A549 (cell line): ENCODE measurements around the gene ALAS2. TPM values are rescaled to one million over a fixed set of nuclear protein-coding genes. Genes with fewer than 3 reads are reported as not detected.

ENCODE experiments used
- ATAC-seq, 2 experiments: fragments of 200-7000 bp in 1 of 2; fragments of >200 bp in 1 of 2; cut with Nextera tagmentation in 1 of 2; cut with Tn5 transposase in 1 of 2; 3 replicates each; pipeline versions ENCODE4 v1.8.0 to v1.9.1; 2018 to 2020; ENCODE audit warnings: mild to moderate bottlenecking in 1 of 2, moderate library complexity in 1 of 2
- CTCF ChIA-PET: fragments of 300-600 bp; sonication (Branson Sonifier 250); formaldehyde crosslinking; extraction: SDS; loops from one replicate; lab custom pipeline; 2021; ENCODE audit warnings: antibody characterized with exemption, inconsistent platforms; lab: Yijun Ruan, JAX
- POLR2A ChIA-PET: fragments of 350-600 bp; formaldehyde crosslinking; extraction: SDS; loops from one replicate; lab custom pipeline; 2021; ENCODE audit warnings: antibody characterized with exemption, inconsistent platforms; lab: Yijun Ruan, JAX
- DNase-seq, 2 experiments: peaks; one replicate each; pipeline versions ENCODE4 v3.0.0 to v3.0.0-alpha.2; 2011 to 2016; ENCODE audit warnings: low read depth in 1 of 2, low spot score in 1 of 2
- FAIRE-seq: peaks from 2 replicates; lab custom pipeline; 2011; peaks lifted over from hg19 to GRCh38; lab: Jason Lieb, UNC
- H3K27ac ChIP-seq, 2 experiments: fragments of >200 bp; sonication (Bioruptor Twin); formaldehyde crosslinking; 3 replicates each; pipeline ENCODE4 v1.5.1; 2016 to 2017
- H3K4me1 ChIP-seq: fragments of >200 bp; sonication (Bioruptor Twin); formaldehyde crosslinking; 3 replicates; pipeline ENCODE4 v1.6.1; 2016
- H3K4me2 ChIP-seq: fragments of >200 bp; sonication (Bioruptor Twin); formaldehyde crosslinking; 3 replicates; pipeline ENCODE4 v1.6.1; 2016
- H3K4me3 ChIP-seq: fragments of >200 bp; sonication (Bioruptor Twin); formaldehyde crosslinking; 3 replicates; pipeline ENCODE4 v1.5.1; 2016
- H3K9me3 ChIP-seq: fragments of >200 bp; sonication (Bioruptor Twin); formaldehyde crosslinking; 3 replicates; pipeline ENCODE4 v1.6.1; 2016
- BHLHE40 ChIP-seq: IDR thresholded peaks from 2 replicates; pipeline ENCODE4 v1.6.1; 2012; ENCODE audit warnings: low read depth, low read length, inconsistent platforms
- ESRRA ChIP-seq: fragments of 150-350 bp; IDR thresholded peaks from 2 replicates; pipeline ENCODE4 v1.6.1; 2014; ENCODE audit warnings: mild to moderate bottlenecking, low read length, borderline replicate concordance
- FOSB ChIP-seq: fragments of 250-450 bp; sonication (Bioruptor Pico); IDR thresholded peaks from 2 replicates; pipeline ENCODE4 v1.5.0; 2020; ENCODE audit warnings: mild to moderate bottlenecking, moderate library complexity
- FOXS1 ChIP-seq: fragments of 250-450 bp; sonication (Bioruptor Pico); IDR thresholded peaks from 2 replicates; pipeline ENCODE4 v1.5.0; 2020; ENCODE audit warnings: mild to moderate bottlenecking, moderate library complexity
- HDAC2 ChIP-seq: fragments of 200-600 bp; sonication (generic); IDR thresholded peaks from 2 replicates; pipeline ENCODE4 v1.6.1; 2016
- HMGXB4 ChIP-seq: fragments of 250-450 bp; sonication (Bioruptor Pico); IDR thresholded peaks from 2 replicates; pipeline ENCODE4 v1.5.0; 2021; ENCODE audit warnings: mild to moderate bottlenecking, moderate library complexity, borderline replicate concordance
- HOXA7 ChIP-seq: fragments of 250-450 bp; sonication (Bioruptor Pico); IDR thresholded peaks from 2 replicates; pipeline ENCODE4 v1.5.0; 2020; ENCODE audit warnings: mild to moderate bottlenecking, moderate library complexity
- KDM1A ChIP-seq: fragments of 200-600 bp; sonication (generic); IDR thresholded peaks from 2 replicates; pipeline ENCODE4 v1.6.1; 2016; ENCODE audit warnings: low read depth, mild to moderate bottlenecking
- KDM5A ChIP-seq: fragments of 200-600 bp; sonication (generic); IDR thresholded peaks from 2 replicates; pipeline ENCODE4 v1.6.1; 2016; ENCODE audit warnings: antibody characterized with exemption, mild to moderate bottlenecking
- MAFK ChIP-seq: fragments of 450-650 bp; IDR thresholded peaks from 2 replicates; pipeline ENCODE4 v1.6.1; 2014; ENCODE audit not compliant: partially characterized antibody
- MAZ ChIP-seq: fragments of 150-350 bp; IDR thresholded peaks from 2 replicates; pipeline ENCODE4 v1.6.1; 2014; ENCODE audit warnings: antibody characterized with exemption, low read depth, low read length, borderline replicate concordance
- POLR2AphosphoS2 ChIP-seq: conservative IDR thresholded peaks from 2 replicates; pipeline ENCODE4 v1.6.1; 2012; ENCODE audit warnings: low read length, improper control_type of control experiment, inconsistent platforms
- RARB ChIP-seq: fragments of 250-450 bp; sonication (Bioruptor Pico); IDR thresholded peaks from 2 replicates; pipeline ENCODE4 v1.8.0; 2021; ENCODE audit warnings: mild to moderate bottlenecking, moderate library complexity
- REST ChIP-seq: fragments of 200-600 bp; sonication (generic); IDR thresholded peaks from 2 replicates; pipeline ENCODE4 v1.6.1; 2016; ENCODE audit warnings: antibody characterized with exemption, mild to moderate bottlenecking, moderate library complexity
- RFX5 ChIP-seq: fragments of 450-650 bp; IDR thresholded peaks from 2 replicates; pipeline ENCODE4 v1.7.1; 2014; ENCODE audit warnings: antibody characterized with exemption, mild to moderate bottlenecking, moderate library complexity
- SREBF2 ChIP-seq: fragments of 450-650 bp; IDR thresholded peaks from 2 replicates; pipeline ENCODE4 v1.6.1; 2014; ENCODE audit warnings: mild to moderate bottlenecking, moderate library complexity
- TFCP2L1 ChIP-seq: fragments of 250-450 bp; sonication (Bioruptor Pico); IDR thresholded peaks from 2 replicates; pipeline ENCODE4 v1.5.0; 2021; ENCODE audit warnings: mild to moderate bottlenecking
- TP53 ChIP-seq: fragments of 250-450 bp; sonication (Bioruptor Pico); IDR thresholded peaks from 2 replicates; pipeline ENCODE4 v1.5.0; 2021; ENCODE audit warnings: mild to moderate bottlenecking, moderate library complexity
- ZSCAN20 ChIP-seq: fragments of 250-450 bp; sonication (Bioruptor Pico); IDR thresholded peaks from 2 replicates; pipeline ENCODE4 v1.8.0; 2022; ENCODE audit warnings: mild to moderate bottlenecking, moderate library complexity
- WGBS: methylation state at CpG from one replicate; pipeline ENCODE4 v1.1.6; 2017; ENCODE audit errors: missing lambda C conversion rate; 5-methylcytosine and 5-hydroxymethylcytosine counted together
- polyA plus RNA-seq, 4 experiments: library from polyadenylated mRNA; depleted of rRNA in 3 of 4; stranded (reverse); fragments of >200 nt; fragmentation: RNase III in 1 of 4; extraction: RNeasy Plus Mini Kit Qiagen cat#74134 plus additional on column Dnase treatment in 1 of 4; gene quantifications; 2 replicates in 3 of 4; 3 replicates in 1 of 4; pipeline ENCODE4 v1.2.3, GENCODE V29; 2011 to 2017
- TF ChIP-seq, protein P1 (sequence below): IDR thresholded peaks from 2 replicates; pipeline ENCODE4 v1.6.1; 2012
- TF ChIP-seq, protein P2 (sequence below): IDR thresholded peaks from 2 replicates; pipeline ENCODE4 v1.6.1; 2012; ENCODE audit warnings: low read depth, borderline replicate concordance
- TF ChIP-seq, protein P3 (sequence below): fragments of >200 bp; sonication (Bioruptor Twin); formaldehyde crosslinking; IDR thresholded peaks from 2 replicates; pipeline ENCODE4 v1.6.1; 2016

The ALAS2 gene
- polyA plus RNA-seq, 2 of the 4 experiments (the other 2 are of a cell fraction), result not detected

DNA sequence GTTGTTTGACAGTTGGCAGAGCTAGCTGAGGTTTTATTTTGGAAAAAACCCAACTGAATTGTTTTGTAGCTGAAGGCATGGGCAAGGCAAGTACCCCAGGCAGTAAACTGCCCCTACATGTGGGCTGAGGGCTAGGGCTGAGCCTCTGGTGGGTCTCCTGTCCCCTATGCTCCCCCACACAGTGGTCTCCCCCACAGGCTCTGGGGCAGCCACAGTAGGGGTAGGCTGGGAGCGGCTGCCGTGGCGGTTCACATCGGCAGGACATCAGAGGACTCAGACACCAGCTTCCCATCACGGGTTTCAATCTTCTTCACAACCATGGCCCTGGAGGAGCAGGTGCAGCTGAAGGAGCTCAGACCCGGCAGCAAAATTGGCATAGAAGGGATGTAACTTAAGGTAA, 10.7 kb upstream of the ALAS2 start:
- H3K9me3 ChIP-seq, result no peaks in the 10 kb centered on the region
- CTCF ChIA-PET, result interaction anchor here (0.6 kb wide), 1 partner anchor 1908 kb away, joined by 4 read pairs; no protein-coding TSS in a partner anchor
- no peak for FAIRE-seq
- no peak for ATAC-seq
- no peak overlapping the region for H3K4me3 ChIP-seq
- no peaks in the 10 kb centered on the region for H3K4me1 ChIP-seq
- no peak overlapping the region for H3K27ac ChIP-seq
- TF ChIP-seq FOSB (no peak), BHLHE40 (no peak), KDM1A (no peak), TFCP2L1 (no peak), REST (no peak), RFX5 (no peak), MAFK (no peak), MAZ (no peak), KDM5A (no peak), SREBF2 (no peak), ZSCAN20 (CRISPR knock-in tag) (no peak), ESRRA (no peak), FOXS1 (CRISPR knock-in tag) (no peak), TP53 (CRISPR knock-in tag) (no peak), POLR2AphosphoS2 (no peak), HDAC2 (no peak)
- TF ChIP-seq, protein P1, sequence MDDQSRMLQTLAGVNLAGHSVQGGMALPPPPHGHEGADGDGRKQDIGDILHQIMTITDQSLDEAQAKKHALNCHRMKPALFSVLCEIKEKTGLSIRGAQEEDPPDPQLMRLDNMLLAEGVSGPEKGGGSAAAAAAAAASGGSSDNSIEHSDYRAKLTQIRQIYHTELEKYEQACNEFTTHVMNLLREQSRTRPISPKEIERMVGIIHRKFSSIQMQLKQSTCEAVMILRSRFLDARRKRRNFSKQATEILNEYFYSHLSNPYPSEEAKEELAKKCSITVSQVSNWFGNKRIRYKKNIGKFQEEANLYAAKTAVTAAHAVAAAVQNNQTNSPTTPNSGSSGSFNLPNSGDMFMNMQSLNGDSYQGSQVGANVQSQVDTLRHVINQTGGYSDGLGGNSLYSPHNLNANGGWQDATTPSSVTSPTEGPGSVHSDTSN, result no peak
- POLR2A ChIA-PET, result no interaction called here
- no peak for DNase-seq
- 30% methylated on average over 3 of the region's 6 CpGs for WGBS
- no peak overlapping the region for H3K4me2 ChIP-seq

GRCh38 chrX:55039471-55039870, 8.7 kb upstream of the ALAS2 start:
- POLR2A ChIA-PET, result no interaction called here
- TF ChIP-seq, protein P2, sequence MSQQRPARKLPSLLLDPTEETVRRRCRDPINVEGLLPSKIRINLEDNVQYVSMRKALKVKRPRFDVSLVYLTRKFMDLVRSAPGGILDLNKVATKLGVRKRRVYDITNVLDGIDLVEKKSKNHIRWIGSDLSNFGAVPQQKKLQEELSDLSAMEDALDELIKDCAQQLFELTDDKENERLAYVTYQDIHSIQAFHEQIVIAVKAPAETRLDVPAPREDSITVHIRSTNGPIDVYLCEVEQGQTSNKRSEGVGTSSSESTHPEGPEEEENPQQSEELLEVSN, result no peak
- TF ChIP-seq HOXA7 (CRISPR knock-in tag) (no peak), RARB (CRISPR knock-in tag) (no peak), KDM1A (no peak), HMGXB4 (CRISPR knock-in tag) (no peak), MAFK (no peak)
- TF ChIP-seq, protein P3, sequence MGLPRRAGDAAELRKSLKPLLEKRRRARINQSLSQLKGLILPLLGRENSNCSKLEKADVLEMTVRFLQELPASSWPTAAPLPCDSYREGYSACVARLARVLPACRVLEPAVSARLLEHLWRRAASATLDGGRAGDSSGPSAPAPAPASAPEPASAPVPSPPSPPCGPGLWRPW, result no peak
- TF ChIP-seq, all 56 proteins: peak for 0
- Histone ChIP-seq H3K4me2 (no peak overlapping the region), H3K4me3 (no peak overlapping the region), H3K4me1 (no peaks in the 10 kb centered on the region), H3K27ac (no peak overlapping the region), H3K9me3 (no peaks in the 10 kb centered on the region)
- WGBS, result 29% methylated on average over 3 of the region's 3 CpGs
- no peak for ATAC-seq
- no peak for DNase-seq
- CTCF ChIA-PET, result no interaction called here
- FAIRE-seq, result no peak
